ENCODE results near the gene GCLC.

GRCh38 chr6:53581856-53582255 is 37.0 kb upstream of the GCLC start:
- no peak for TF ChIP-seq ZNF384 (IDR thresholded peaks at IDR 0.05)
- no peak for TF ChIP-seq ELF4 (IDR thresholded peaks at IDR 0.05)
- TF ChIP-seq SP1 (IDR thresholded peaks at IDR 0.05): no peak
- no peak for TF ChIP-seq SUZ12 (IDR thresholded peaks at IDR 0.05)
